Prostate gland (tissue), 2 donors: ENCODE measurements around the gene OSBP2.

Experiments used
- POLR2A ChIP-seq: fragments of 450-650 bp; IDR thresholded peaks from one replicate; pipeline ENCODE4 v1.6.1; 2016; ENCODE audit warnings: antibody characterized with exemption, mild to moderate bottlenecking
- TF ChIP-seq, protein P1 (sequence below), 4 experiments: fragments of 200-600 bp in 2 of 4; fragments of 450-650 bp in 2 of 4; sonication (generic) in 2 of 4; IDR thresholded peaks; 1 replicate in 3 of 4; 2 replicates in 1 of 4; pipeline ENCODE4 v1.5.1; 2016 to 2019; ENCODE audit warnings: antibody characterized with exemption in 4 of 4, mild to moderate bottlenecking in 2 of 4, moderate library complexity in 2 of 4

DNA sequence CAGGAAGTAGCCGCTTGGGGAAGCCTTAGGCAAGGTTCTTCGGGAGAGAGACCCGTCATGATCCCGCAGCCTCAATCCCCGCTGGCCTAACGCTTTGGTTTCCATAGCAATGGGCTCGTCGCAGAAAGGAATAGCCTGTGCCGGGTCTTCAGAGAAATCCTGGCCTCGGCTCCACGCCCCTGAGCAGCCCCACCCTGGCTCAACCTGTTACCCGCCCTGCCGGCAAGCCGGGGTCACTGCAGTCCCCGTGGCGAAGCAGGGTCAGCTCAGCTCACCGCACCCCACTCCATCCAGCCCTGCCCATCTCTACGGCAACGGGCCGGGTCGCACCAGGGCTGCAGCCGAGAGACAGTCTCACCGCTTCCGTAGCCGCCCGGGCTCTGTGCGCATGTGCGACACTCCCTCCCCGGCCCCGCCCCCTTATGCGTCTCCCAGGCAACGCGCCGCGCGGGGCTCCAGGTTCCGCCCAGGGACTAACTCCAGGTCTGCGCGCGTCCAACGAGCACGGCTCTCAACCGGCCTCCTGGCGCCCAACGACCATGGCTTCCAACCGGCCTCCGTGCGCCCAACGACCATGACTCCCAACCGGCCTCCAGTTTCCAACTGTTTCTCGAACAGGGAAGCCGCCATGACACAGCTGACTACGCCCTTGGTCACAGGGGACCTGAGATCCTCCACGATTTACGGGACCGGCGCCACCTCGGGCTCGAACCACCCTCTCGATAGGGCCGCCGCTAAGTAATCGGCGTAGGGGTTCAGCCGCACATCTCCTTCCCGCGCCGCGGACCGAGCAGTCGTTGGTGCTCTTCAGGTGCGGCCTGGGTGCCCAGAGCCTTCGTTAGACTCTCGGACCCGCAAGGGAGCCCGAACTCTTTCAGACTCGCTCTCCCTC, 26.9 kb upstream of the OSBP2 start, which contains the start of gene DUSP18:
- peak; percentile 63 for TF ChIP-seq POLR2A
- TF ChIP-seq, protein P1, sequence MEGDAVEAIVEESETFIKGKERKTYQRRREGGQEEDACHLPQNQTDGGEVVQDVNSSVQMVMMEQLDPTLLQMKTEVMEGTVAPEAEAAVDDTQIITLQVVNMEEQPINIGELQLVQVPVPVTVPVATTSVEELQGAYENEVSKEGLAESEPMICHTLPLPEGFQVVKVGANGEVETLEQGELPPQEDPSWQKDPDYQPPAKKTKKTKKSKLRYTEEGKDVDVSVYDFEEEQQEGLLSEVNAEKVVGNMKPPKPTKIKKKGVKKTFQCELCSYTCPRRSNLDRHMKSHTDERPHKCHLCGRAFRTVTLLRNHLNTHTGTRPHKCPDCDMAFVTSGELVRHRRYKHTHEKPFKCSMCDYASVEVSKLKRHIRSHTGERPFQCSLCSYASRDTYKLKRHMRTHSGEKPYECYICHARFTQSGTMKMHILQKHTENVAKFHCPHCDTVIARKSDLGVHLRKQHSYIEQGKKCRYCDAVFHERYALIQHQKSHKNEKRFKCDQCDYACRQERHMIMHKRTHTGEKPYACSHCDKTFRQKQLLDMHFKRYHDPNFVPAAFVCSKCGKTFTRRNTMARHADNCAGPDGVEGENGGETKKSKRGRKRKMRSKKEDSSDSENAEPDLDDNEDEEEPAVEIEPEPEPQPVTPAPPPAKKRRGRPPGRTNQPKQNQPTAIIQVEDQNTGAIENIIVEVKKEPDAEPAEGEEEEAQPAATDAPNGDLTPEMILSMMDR (IDR thresholded peaks at IDR 0.05) = peak in 2 of 4 experiments; percentile 8 to 36
